Testis (tissue), 3 donors: ENCODE results near the gene EIF2S2. TPM values are rescaled to one million over a fixed set of nuclear protein-coding genes. Genes with fewer than 3 reads are reported as not detected.

Experiments used
- DNase-seq: peaks from one replicate; pipeline ENCODE4 v3.0.0-alpha.2; 2019
- H3K27ac ChIP-seq, 2 donors: fragments of 200-600 bp; sonication (generic); one replicate each; pipeline ENCODE4 v1.5.1; 2019
- H3K27me3 ChIP-seq: fragments of 200-600 bp; sonication (generic); one replicate; pipeline ENCODE4 v1.5.1; 2019
- H3K36me3 ChIP-seq: fragments of 200-600 bp; sonication (generic); one replicate; pipeline ENCODE4 v1.5.1; 2017; ENCODE audit warnings: low read depth; ENCODE audit errors: missing control alignments
- H3K4me1 ChIP-seq: fragments of 200-600 bp; sonication (generic); one replicate; pipeline ENCODE4 v1.5.1; 2019
- H3K4me3 ChIP-seq, 2 donors: fragments of 200-600 bp; sonication (generic); one replicate each; pipeline ENCODE4 v1.5.1; 2017 to 2019
- H3K9me3 ChIP-seq: fragments of 200-600 bp; sonication (generic); one replicate; pipeline ENCODE4 v1.5.1; 2017
- POLR2A ChIP-seq: fragments of 450-650 bp; IDR thresholded peaks from one replicate; pipeline ENCODE4 v1.6.1; 2017; ENCODE audit warnings: antibody characterized with exemption, mild to moderate bottlenecking, moderate library complexity
- WGBS, 2 donors: methylation state at CpG; one replicate each; pipeline ENCODE4 v1.1.5; 2018; 5-methylcytosine and 5-hydroxymethylcytosine counted together
- intact Hi-C: fragments of 100-400 bp; cut with DNase I; formaldehyde crosslinking; loops from one replicate; pipeline ENCODE4 v1.15.1; 2023; ENCODE audit warnings: low total_unique reads
- polyA plus RNA-seq: library from polyadenylated mRNA; stranded (reverse); fragments of 350-450 nt; fragmentation: Illumina TruSeq; extraction: RNeasy Lipid Tissue Mini Kit (QIAGEN cat#74804); gene quantifications from one replicate; pipeline ENCODE4 v1.2.3, GENCODE V29; 2014; ENCODE audit warnings: low read depth, low replicate concordance; ENCODE audit not compliant: insufficient read depth
- total RNA-seq, 2 donors: library from RNA; depleted of rRNA; stranded (reverse); fragments of >200 nt; gene quantifications; one replicate each; pipeline ENCODE4 v1.2.3, GENCODE V29; 2016
- TF ChIP-seq, protein P1 (sequence below), 3 experiments: fragments of 450-650 bp in 2 of 3; fragments of 200-600 bp in 1 of 3; sonication (generic) in 1 of 3; IDR thresholded peaks; one replicate each; pipeline ENCODE4 v1.5.1; 2016 to 2019; ENCODE audit warnings: antibody characterized with exemption in 3 of 3, mild to moderate bottlenecking in 2 of 3, moderate library complexity in 1 of 3

The EIF2S2 gene
- total and polyA plus RNA-seq, 3 donors from 2014 or later = 41.9 to 48.9 (median 45.4) TPM

DNA sequence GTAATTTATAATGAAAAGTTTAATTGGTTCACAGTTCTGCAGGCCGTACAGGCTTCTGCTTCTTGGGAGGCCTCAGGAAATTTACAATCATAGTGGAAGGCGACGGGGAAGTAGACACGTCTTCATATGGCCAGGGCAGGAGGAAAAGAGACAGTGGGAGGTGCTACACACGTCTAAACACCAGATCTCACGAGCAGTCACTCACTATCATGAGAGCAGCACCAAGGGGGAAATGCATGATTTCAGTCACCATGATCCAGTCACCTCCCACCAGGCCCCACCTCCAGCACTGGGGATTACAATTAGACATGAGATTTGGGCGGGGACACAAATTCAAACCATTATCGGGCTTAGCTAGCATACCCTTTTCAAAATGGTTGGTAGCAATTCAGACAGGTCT is 41.2 kb downstream of the EIF2S2 start:
- Histone ChIP-seq H3K4me3 (no peak overlapping the region), H3K27me3 (no peaks in the 10 kb centered on the region), H3K36me3 (no peaks in the 10 kb centered on the region), H3K4me1 (peaks cover 11% of the 10 kb centered on the region), H3K27ac (no peak overlapping the region), H3K9me3 (no peaks in the 10 kb centered on the region)
- no peak for DNase-seq
- intact Hi-C loops = loop anchor here (10.0 kb wide), 1 partner anchor 206 kb away; no protein-coding TSS in a partner anchor
- 82 to 84% methylated on average over 8 of the region's 8 CpGs for WGBS, 2 donors
- no peak for TF ChIP-seq POLR2A
- TF ChIP-seq, protein P1, sequence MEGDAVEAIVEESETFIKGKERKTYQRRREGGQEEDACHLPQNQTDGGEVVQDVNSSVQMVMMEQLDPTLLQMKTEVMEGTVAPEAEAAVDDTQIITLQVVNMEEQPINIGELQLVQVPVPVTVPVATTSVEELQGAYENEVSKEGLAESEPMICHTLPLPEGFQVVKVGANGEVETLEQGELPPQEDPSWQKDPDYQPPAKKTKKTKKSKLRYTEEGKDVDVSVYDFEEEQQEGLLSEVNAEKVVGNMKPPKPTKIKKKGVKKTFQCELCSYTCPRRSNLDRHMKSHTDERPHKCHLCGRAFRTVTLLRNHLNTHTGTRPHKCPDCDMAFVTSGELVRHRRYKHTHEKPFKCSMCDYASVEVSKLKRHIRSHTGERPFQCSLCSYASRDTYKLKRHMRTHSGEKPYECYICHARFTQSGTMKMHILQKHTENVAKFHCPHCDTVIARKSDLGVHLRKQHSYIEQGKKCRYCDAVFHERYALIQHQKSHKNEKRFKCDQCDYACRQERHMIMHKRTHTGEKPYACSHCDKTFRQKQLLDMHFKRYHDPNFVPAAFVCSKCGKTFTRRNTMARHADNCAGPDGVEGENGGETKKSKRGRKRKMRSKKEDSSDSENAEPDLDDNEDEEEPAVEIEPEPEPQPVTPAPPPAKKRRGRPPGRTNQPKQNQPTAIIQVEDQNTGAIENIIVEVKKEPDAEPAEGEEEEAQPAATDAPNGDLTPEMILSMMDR (IDR thresholded peaks at IDR 0.05) = no peak

DNA sequence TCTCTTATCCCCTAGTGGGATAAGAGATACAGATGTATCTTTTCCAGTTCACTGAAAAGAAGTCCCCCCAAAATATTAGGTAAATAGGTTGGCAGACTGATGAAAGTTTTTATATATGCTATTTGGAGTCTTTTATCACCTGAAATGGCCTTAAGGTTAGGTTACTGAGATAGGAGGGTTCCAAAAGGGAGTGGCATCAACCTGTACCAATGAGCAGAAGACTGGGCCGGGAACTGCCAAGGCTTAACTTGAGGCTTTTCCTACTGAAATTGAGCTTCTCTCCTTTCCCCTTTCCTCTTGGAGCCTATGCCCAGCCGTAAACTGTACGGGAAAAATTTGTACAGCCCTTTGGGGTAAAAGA is 42.0 kb downstream of the EIF2S2 start:
- H3K9me3 ChIP-seq = no peaks in the 10 kb centered on the region
- peak overlapping the region in 1 of 2 donors; percentile 29 for H3K27ac ChIP-seq
- 76 to 84% methylated on average over 3 of the region's 3 CpGs for WGBS, 2 donors
- intact Hi-C loops = loop anchor here (10.0 kb wide), 1 partner anchor 205 kb away; no protein-coding TSS in a partner anchor
- no peak overlapping the region for H3K4me3 ChIP-seq
- no peaks in the 10 kb centered on the region for H3K36me3 ChIP-seq
- H3K4me1 ChIP-seq = peaks cover 17% of the 10 kb centered on the region
- no peak for TF ChIP-seq POLR2A
- TF ChIP-seq, protein P1 (IDR thresholded peaks at IDR 0.05) = no peak
- no peak for DNase-seq
- no peaks in the 10 kb centered on the region for H3K27me3 ChIP-seq

DNA sequence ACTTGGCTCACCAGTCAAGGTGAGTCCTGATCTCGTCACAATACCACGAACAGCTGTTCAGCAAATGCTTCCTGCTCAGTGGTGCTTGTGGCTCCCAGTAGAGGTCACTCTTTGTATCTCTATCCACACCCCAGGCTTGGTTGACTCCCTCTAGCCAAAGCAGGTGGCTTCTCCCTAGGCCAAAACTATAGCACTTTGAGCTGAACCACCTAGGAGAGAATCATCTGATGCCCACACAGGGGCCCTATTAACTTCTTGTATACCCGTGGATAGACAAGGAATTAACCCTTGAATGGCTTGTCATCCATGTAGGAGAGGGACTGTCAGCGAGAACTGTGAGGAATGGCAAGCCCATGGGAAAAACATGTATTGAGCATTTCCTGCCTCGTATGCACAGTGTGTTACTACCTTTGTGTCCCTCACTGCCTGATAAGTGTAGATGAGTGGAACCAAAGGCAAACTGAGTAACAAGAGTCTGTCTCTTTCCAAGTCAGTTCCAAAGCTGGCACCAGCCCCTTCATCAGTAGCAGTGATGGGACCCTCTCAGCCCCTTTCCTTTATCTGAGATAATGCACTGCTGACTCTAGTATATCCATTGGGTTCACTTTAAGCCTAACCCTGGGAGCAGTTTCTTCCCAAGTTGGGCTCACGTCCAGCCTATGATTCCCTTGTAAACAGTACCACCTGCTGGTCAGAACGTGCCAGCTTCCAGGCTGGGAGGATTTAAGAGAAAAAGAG is 42.5 kb downstream of the EIF2S2 start:
- Histone ChIP-seq H3K27me3 (no peaks in the 10 kb centered on the region), H3K27ac (peak overlapping the region; percentile 21 to 29), H3K4me3 (no peak overlapping the region), H3K9me3 (no peaks in the 10 kb centered on the region), H3K36me3 (no peaks in the 10 kb centered on the region), H3K4me1 (peaks cover 17% of the 10 kb centered on the region)
- 32 to 34% methylated on average over 7 of the region's 7 CpGs for WGBS, 2 donors
- no peak for TF ChIP-seq POLR2A
- TF ChIP-seq, protein P1 (IDR thresholded peaks at IDR 0.05) = peak; percentile 73 to 94 (median 83)
- intact Hi-C loops = loop anchor here (10.0 kb wide), 1 partner anchor 205 kb away; no protein-coding TSS in a partner anchor
- DNase-seq = peak; percentile 85

DNA sequence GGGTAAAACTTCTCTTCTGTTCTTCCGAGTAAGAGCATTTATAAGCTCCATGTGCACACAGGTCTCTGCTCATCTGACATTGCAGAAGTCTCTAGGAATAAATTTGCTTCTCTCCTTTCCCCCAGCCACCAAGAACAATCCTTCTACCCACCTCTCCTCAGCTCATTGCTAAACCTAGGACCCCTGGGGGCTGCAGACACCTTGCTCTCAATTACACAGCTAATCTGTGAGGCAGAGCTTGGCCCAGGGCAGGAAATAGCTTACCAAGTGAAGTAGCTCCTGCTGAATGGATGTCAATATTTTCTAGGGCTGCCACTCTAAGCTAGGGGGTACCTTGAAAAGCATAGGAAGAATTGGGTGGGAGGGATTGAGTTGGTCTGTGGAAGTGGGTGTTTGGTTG is 44.0 kb downstream of the EIF2S2 start:
- Histone ChIP-seq H3K36me3 (no peaks in the 10 kb centered on the region), H3K9me3 (no peaks in the 10 kb centered on the region), H3K27me3 (no peaks in the 10 kb centered on the region), H3K4me3 (no peak overlapping the region), H3K27ac (no peak overlapping the region), H3K4me1 (peaks cover 17% of the 10 kb centered on the region)
- intact Hi-C loops = no loop called here
- WGBS, 2 donors = 75 to 85% methylated on average over 1 of the region's 1 CpG
- no peak for DNase-seq
- TF ChIP-seq, protein P1 (IDR thresholded peaks at IDR 0.05) = no peak
- no peak for TF ChIP-seq POLR2A
